Effector CD4-positive, alpha-beta T cell (primary cell): ENCODE data around the gene MCC.

Source experiments
- DNase-seq: peaks from one replicate; pipeline ENCODE4 v3.0.0-alpha.2; 2020

Gene MCC

GRCh38 chr5:113003763-113004162 lies 484.5 kb downstream of the MCC start:
- no peak for DNase-seq

- no peak for DNase-seq
These were observed 485.8 kb downstream of the MCC start for GRCh38 chr5:113002423-113002822.

GRCh38 chr5:113000466-113000865 lies 487.8 kb downstream of the MCC start:
- no peak for DNase-seq

GRCh38 chr5:112998296-112998695 lies 490.0 kb downstream of the MCC start:
- DNase-seq = no peak

GRCh38 chr5:112996830-112997374 lies 491.4 kb downstream of the MCC start:
- no peak for DNase-seq

- DNase-seq = peak; percentile 70
These were observed 492.3 kb downstream of the MCC start for GRCh38 chr5:112995764-112996618.

- no peak for DNase-seq
These were observed 502.0 kb downstream of the MCC start for GRCh38 chr5:112986224-112986623.

- DNase-seq = no peak
These were observed 504.9 kb downstream of the MCC start for GRCh38 chr5:112983363-112983762.

- DNase-seq = no peak
These were observed 508.5 kb downstream of the MCC start for GRCh38 chr5:112979723-112980122.

- DNase-seq = no peak
These were observed 509.4 kb downstream of the MCC start for GRCh38 chr5:112978836-112979235.

GRCh38 chr5:112977440-112977861 lies 510.8 kb downstream of the MCC start:
- no peak for DNase-seq

- peak; percentile 90 for DNase-seq
These were observed 511.6 kb downstream of the MCC start, which contains the start of gene DCP2 for GRCh38 chr5:112976432-112977309. Gene DCP2 (plus strand): TSS chr5:112976798. CDS start chr5:112976934, 136 bp downstream.

GRCh38 chr5:112975721-112976431 lies 512.4 kb downstream of the MCC start:
- no peak for DNase-seq

- DNase-seq = no peak
These were observed 513.4 kb downstream of the MCC start for GRCh38 chr5:112974901-112975300.

GRCh38 chr5:112973904-112974303 lies 514.3 kb downstream of the MCC start:
- DNase-seq = no peak

GRCh38 chr5:112973036-112973435 lies 515.2 kb downstream of the MCC start:
- DNase-seq = no peak
